A549 (cell line): ENCODE data around the gene PTPRN2.

Experiments
- BHLHE40 ChIP-seq: IDR thresholded peaks from 2 replicates; pipeline ENCODE4 v1.6.1; 2012; ENCODE audit warnings: low read depth, low read length, inconsistent platforms
- CBX8 ChIP-seq: fragments of 200-600 bp; sonication (generic); IDR thresholded peaks from 2 replicates; pipeline ENCODE4 v1.6.1; 2016
- CTCF ChIP-seq: fragments of >200 bp; sonication (Bioruptor Twin); formaldehyde crosslinking; IDR thresholded peaks from 3 replicates; pipeline ENCODE4 v1.5.1; 2016
- EP300 ChIP-seq, 2 experiments: fragments of >200 bp; sonication (Bioruptor Twin); formaldehyde crosslinking; IDR thresholded peaks; 2 replicates in 1 of 2; 3 replicates in 1 of 2; pipeline ENCODE4 v1.6.1; 2016 to 2017
- HDAC2 ChIP-seq: fragments of 200-600 bp; sonication (generic); IDR thresholded peaks from 2 replicates; pipeline ENCODE4 v1.6.1; 2016
- JUN ChIP-seq, 2 experiments: fragments of >200 bp; sonication (Bioruptor Twin); formaldehyde crosslinking; IDR thresholded peaks; 2 replicates in 1 of 2; 3 replicates in 1 of 2; pipeline ENCODE4 v1.6.1; 2016 to 2017
- JUNB ChIP-seq: fragments of >200 bp; sonication (Bioruptor Twin); formaldehyde crosslinking; IDR thresholded peaks from 2 replicates; pipeline ENCODE4 v1.6.1; 2016
- MAX ChIP-seq: IDR thresholded peaks from 2 replicates; pipeline ENCODE4 v1.6.1; 2012
- MYC ChIP-seq: IDR thresholded peaks from 2 replicates; pipeline ENCODE4 v1.6.1; 2012; ENCODE audit warnings: mild to moderate bottlenecking, inconsistent platforms, low read length, improper control_type of control experiment, borderline replicate concordance
- POLR2A ChIP-seq: IDR thresholded peaks from 2 replicates; pipeline ENCODE4 v1.6.1; 2012; ENCODE audit warnings: mild to moderate bottlenecking, low read length
- POLR2AphosphoS2 ChIP-seq: conservative IDR thresholded peaks from 2 replicates; pipeline ENCODE4 v1.6.1; 2012; ENCODE audit warnings: low read length, improper control_type of control experiment, inconsistent platforms
- RNF2 ChIP-seq: fragments of 200-600 bp; sonication (generic); IDR thresholded peaks from 2 replicates; pipeline ENCODE4 v1.6.1; 2016; ENCODE audit warnings: low read depth, mild to moderate bottlenecking, antibody characterized with exemption, moderate library complexity, borderline replicate concordance
- SREBF2 ChIP-seq: fragments of 450-650 bp; IDR thresholded peaks from 2 replicates; pipeline ENCODE4 v1.6.1; 2014; ENCODE audit warnings: mild to moderate bottlenecking, moderate library complexity

DNA sequence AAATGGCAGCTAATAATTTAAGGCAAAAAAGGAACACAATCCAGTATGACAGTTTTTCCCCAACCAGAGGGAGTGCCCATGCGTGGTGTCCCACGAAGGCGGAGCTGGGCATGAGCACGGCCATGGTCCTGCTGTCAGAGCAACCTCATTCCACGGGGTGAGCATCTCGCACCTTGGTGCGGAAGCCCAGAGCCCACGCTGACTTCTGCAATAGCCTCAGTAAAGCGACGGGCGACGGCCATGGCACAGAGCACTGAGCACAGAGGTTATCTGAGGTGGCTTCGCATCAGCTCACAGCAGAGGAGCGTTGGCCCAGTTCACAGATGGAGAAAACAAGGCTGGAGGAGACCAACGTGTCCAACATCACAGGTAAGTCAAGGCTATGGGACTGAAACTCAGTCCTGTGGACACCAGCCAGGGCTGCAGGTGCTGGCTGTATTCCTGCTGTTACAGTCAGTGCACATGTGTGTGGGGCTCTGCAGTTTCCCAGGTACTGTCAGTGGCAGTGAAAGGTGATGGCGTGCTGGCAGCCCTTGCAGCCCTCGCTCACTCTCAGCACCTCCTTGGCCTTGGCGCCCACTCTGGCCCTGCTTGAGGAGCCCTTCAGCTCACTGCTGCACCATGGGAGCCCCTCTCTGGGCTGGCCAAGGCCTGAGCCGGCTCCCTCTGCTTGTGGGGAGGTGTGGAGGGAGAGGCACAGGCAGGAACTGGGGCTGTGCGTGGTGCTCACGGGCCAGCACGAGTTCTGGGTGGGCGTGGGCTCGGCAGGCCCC lies 525.6 kb downstream of the PTPRN2 start:
- no peak for TF ChIP-seq BHLHE40
- no peak for TF ChIP-seq RNF2
- no peak for TF ChIP-seq SREBF2
- TF ChIP-seq MYC = no peak
- TF ChIP-seq CTCF = no peak
- no peak for TF ChIP-seq CBX8
- TF ChIP-seq POLR2A = no peak
- no peak for TF ChIP-seq JUN (IDR thresholded peaks at IDR 0.05)
- no peak for TF ChIP-seq POLR2AphosphoS2
- TF ChIP-seq EP300 (IDR thresholded peaks at IDR 0.05) = no peak
- no peak for TF ChIP-seq JUNB
- no peak for TF ChIP-seq HDAC2
- no peak for TF ChIP-seq MAX
